HUDEP-2 (cell line): ENCODE measurements around the gene PTPRT.

ENCODE experiments used
- DNase-seq, 76 experiments: peaks; one replicate each; lab custom pipeline; 2025; ENCODE audit not compliant: unreplicated experiment in 76 of 76; lab: John Stamatoyannopoulos, UW

PTPRT gene

DNA sequence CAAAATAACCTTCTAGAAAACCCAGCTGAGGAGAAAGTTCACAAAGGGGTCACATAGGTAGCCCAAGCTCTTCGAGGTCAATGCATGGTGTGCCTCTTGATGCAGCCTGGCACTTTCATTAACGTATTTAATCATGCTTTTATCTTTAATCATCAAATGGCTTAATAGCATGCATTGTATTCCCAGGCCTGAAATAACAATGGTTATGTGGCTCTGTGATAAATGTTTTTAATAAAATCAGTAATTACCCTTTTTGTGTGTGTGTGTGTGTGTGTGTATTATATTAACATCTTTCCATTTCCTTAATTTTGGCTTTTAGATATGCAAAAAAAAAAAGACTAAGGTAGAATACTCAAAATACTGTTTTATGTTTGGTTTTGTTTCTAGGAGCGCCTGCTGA lies 681.8 kb downstream of the PTPRT start:
- no peak for DNase-seq

DNA sequence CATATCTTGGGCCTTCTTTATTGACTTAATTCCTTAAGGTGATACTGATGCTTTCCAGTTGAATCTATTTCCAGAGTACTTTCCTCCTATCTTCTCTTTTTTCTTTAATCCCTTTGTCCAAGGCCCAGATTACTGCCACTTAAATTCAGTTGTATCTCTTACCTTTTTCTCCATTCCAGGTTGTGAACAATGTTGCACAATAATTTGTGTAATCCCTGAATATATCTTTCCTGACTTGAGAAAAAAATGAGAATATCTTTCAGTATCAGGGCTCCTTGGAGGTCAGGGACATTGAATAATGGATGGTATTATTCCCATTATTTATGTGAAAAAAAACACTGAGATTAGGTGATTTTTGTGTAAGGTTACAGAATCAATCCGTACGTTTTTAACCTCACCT lies 683.3 kb downstream of the PTPRT start:
- DNase-seq: no peak

DNA sequence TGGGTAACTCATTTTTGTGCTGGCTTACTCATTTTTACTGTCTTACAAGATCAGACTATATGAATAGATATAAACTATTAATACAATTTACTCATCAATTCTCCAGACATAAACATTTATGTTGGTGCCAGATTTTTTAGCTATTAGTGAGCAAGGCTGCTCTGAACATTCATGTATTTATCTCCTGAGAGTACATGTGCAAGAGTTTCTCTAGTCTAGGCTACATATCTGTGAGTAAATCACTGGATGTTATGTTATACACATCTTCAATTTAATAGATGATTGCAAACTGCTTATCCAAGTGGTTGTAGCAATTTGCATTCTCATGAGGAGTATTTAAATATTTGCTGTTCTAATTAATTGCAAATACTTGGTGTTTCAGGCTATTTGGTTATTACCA lies 687.1 kb downstream of the PTPRT start:
- DNase-seq: no peak

DNA sequence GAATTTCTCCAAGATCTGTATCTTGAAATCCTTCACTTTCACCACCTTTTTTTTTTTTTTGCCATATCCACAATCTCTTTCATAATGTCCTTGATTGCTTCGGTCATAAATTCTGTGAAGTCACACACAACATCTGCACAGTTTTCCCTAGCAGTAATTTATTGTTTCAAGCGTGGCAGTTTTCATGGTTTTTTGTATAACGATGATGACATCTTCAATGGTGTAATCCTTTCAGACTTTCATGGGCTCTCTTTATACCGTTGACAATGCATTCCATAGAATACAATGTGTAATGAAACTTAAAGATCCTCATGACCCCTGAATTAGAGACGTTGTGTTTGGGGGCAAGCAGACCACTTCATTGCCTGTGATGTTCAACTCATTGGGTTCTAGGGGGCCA lies 693.1 kb downstream of the PTPRT start:
- DNase-seq: no peak

DNA sequence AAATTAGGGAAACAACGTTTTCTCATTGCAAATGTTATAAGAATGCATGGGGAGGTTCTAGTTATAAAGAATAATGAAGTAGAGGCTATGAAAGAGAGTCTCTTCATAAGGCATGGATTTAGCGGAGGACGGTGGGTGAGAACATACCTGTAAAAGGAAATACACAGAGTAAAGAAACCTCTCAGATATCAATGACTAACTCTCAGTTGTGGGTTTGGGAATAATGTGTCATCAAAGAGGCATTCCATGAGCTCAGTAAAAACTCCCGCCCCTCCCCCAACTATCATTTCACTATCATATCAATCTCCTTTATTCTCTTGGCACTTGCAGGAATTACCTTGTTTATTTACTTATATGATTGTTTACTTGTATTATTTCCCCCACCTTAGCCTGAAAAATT lies 695.4 kb downstream of the PTPRT start:
- DNase-seq: no peak

DNA sequence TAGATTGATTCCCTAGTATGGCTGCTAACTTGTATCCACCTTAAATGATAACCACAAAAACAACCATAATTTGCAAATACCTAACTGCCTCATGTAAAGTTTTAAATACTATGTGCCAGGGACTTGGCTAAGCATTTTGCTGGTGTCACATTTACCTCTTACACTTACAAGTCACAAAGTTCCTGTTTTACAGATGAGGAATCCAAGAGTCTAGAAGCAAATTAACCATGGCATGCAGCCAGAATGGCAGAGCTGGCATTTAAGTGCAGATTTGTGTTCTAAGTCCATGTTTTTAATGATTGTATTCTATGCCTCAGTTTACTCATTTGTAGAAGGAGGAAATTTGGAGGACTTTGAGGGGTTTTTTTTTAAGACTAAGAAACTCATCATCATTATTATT lies 696.7 kb downstream of the PTPRT start:
- DNase-seq: no peak

DNA sequence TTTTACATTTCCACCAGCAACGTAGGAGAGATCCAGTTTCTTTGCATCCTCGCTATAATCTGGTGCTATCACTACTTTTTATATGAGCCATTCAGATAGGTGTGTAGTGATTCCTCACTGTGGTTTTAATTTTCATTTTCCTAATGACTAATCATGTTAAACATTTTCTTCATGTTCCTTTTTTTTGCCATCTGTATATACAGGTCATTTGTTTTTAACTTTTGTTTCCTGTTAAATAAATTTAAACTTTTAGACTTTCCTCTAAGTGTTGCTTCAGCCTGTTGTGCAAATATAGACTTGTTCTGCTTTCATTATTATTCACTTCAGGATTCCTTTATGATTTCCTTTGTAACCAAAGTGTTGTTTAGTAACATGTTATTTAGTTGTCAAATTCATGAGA lies 697.4 kb downstream of the PTPRT start:
- no peak for DNase-seq

DNA sequence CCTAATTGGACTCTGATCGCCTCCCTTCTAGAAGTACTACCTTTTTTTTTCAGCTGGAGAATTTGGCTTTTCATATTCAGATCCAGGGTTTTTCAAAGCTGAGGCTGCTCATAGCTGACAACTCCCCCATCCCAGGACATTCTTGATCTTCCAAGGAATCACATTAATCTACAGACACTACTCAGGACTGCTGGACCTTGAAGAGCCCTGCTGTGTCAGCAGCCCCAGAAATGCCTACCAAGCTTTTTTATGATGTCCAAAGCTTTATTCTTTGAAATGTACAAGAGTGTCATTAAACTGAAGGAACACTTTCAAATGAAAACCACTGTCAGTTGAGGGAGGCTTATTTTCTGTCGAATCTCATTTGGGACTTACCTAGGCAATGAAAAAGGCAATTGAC lies 704.1 kb downstream of the PTPRT start:
- no peak for DNase-seq

DNA sequence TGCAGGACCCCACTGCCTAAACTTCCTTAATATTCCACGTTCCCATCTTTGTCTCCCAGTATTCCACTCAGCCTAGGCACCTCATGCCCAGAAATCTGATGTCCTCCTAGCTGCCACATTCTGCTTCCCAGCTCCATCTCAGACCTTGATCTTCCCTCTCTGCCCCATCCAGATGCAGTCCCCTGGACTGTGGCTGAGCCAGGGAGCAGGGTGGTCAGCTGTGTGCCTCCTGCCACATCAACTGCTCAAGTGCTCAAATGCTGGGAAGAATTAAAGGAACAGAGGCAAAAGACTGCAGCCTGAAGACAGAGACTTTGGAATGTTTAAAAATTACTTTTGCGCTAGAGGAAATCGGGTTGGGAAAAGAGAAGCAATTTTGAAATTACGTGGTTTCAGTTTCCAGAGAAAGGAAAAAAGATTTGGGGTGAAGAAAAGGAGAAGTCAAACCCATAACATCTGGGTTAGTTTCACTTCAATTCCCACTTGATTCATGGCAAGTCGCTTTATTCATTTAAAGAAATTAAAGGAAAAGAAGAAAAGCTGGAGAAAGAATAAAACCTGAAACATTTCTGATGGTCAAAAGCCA lies 704.8 kb downstream of the PTPRT start:
- DNase-seq: no peak

DNA sequence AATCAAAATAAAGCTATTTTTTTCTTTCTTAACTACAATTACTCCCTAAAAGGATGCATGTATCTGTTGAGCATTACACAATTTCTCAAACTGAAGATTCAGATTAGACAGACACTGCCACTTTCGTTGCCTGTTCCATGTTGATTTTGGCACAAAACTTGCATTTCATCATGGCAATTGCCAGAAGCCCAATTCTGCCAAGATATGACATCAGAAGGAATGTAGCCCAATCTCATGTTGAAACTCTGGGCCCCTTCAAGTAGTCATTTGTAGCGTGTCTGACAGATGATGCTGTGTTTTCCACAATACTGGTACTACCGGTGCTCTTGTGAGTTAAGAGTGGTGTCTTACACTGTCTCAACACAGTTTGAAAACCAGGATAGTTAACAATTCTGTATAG lies 705.4 kb downstream of the PTPRT start:
- DNase-seq: no peak

DNA sequence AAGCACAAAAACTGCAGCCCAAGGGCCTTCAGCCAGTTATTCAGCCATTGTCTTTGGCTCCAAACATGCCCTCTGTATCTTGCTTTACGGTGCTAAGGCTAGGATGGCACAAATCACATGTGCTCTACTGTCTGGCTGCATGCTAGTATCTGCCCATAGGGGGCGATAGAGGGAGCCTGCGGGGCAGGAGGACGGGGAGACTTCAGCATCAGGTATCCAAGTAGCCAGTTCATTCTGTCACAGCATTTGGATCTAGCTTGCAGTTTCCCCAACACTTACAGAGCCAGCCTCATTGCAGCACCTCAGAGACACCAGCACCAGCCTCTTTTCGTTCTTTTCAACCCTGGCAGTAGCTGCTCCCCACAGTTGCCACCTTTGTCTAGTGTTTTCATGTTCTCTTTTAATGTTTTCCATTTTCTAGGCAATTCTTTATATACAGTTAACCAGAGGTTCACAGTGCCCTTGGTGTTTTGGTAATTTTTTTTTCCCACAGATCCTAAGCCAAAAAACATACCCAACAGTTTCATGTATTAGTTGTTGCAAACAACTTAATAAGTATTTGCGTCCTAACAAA lies 705.9 kb downstream of the PTPRT start:
- DNase-seq: peak in 54 of 76 experiments; percentile 1 to 67 (median 21)

DNA sequence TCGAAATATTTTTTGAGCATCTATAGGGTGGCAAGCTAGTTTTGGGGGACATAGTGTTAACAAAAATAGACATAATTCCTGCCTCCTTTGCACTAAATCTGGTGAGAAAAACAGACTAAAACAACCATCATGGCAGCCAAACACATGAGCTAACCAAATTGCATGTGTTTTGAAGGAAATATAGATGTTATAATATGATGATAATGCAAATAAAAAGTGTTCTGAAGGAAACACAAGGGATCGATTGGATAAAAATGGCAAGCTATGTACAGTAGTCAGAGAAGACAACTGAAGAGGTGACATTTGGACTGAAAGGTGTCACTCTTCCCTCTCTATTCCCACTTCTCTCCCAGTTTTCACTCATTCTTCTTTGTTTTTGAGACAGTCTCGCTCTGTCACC lies 706.9 kb downstream of the PTPRT start:
- no peak for DNase-seq

DNA sequence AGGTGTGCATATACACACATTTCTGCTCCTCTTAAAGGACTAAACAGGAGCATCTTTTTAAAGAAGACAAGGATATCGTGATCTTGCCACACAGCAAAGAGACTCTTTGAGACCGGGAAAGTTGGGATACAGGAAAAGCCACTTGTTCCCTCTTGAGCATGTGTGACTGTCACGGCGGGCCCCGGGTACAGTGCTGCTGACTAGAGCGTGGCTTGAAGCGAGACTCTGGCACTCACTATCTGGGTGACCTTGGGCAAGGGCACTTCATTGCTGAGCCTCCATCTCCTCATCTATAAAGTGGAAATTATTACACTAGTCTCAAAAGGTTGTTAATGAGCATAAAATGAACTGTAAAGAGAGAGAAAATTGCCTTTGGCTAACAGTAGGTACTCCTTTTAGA lies 713.9 kb downstream of the PTPRT start:
- DNase-seq: no peak

DNA sequence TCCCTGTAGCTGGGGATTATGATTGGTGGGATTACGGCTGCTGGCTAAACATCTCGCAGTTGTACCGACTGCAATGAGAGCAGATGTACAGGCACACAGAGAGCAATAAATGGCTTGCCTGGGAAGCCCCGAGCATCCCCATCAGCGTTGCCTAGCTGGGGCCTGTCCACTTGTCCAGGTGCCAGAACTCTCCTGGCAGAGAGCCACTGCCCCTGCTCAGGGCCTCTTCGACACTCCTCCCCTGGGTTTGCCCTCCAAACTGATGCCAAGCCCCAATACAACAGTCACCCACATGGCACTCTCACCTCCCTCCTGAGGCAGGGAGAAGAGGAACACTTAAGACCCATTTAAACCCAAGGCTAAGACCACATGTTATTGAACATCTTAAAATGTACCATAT lies 715.1 kb downstream of the PTPRT start:
- peak in 5 of 76 experiments; percentile 1 to 10 (median 4) for DNase-seq

DNA sequence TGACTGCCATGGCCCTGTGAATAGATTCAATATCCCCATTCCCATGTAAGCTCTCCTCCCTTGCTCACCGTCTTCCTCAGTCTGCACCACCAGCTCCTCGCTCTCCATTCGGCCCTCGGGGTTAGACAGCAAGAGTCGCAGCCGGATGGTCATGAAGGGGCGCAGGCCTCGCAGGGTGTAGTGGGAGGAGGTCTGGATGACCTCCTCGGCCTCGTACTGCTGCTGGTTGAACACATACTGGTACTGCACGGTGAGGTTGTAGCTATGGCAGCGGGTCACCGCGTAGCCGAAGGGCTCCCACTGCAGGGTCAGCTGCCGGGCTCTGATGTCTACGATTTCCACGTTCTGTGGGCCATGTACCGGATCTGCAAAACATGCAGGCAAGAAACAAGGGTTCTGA lies 717.5 kb downstream of the PTPRT start:
- no peak for DNase-seq

DNA sequence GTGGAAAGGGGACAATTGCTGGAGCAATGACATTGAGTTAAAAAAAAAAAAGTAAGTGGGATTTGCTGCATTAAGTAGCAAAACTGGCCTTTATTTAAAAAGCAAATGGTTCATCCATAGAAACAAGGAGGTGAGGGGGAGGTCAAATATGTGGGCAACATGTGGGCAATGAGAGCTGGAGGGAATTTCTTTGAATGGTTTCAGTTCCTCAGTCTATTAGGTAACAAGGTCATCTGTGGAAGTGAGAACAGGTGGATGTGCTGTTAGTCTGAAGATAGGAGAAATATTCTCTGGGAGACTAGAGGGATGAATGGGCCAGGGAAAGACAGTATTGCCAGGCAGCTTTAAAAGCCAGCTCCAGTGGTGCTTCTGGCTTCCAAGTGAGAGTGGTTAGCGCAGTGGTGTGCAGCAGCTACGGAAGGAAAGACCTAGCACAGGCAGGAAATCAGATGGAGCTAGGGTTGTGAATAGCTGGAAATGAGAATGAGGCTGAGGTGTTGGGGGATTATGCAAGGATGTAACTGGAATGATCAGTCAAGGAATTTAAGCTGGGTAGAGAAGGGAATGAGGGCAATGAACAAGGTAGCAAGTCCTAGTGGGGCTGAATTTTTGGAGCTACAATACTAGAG lies 727.6 kb downstream of the PTPRT start:
- DNase-seq: no peak

DNA sequence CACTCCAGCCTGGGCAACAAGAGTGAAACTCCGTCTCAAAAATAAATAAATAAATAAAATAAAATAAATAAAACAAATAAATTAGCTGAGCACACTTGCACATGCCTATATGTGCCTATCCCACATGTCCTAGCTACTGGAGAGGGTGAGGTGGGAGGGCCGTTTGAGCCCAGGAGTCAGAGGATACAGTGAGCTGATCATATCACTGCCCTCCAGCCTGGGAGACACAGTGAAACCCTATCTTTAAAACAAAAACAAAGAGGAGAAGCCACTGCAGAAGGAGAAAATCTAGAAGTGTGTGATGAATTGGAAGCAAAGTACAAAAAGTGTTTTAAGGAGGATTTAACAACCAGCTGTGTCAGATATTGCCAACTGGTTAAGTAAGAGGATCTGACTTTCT lies 728.4 kb downstream of the PTPRT start:
- DNase-seq: no peak

DNA sequence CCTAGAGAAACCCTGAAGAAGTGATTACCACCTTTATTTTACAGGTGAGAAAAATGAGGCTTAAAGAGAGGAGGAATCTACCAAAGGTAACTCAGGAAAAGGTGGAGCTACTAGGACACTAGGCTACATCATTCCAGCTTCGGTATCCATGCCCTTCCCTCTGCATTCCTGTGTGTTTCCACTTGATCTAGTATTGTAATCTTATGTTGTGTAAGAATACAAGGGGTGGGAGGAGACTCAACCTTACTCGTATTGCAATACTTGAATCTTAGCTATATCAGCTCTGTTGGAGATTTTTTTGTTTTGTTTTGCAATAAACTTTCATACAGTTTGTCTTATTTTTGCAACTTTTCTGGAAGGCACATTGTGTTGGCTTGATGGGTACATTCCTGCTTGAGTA lies 742.4 kb downstream of the PTPRT start:
- DNase-seq: no peak

DNA sequence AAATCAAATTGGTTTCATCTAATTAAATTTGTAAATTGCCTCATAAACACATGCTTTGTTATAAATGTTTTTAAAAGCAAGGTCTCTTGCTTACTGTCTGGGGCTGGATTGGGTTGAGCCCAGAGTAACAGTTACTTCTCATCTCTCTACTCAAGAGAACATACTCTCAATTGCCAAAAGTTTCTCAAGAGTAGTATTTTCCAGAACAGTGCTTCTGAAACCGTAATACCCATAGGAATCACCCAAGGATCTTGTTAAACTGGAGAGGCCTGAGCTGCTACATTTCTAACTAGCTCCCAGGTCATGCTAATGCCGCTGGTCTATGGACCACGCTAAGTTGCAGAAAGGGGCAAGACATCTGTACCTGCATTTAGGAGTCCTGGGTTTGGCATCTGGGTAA lies 744.9 kb downstream of the PTPRT start:
- no peak for DNase-seq

DNA sequence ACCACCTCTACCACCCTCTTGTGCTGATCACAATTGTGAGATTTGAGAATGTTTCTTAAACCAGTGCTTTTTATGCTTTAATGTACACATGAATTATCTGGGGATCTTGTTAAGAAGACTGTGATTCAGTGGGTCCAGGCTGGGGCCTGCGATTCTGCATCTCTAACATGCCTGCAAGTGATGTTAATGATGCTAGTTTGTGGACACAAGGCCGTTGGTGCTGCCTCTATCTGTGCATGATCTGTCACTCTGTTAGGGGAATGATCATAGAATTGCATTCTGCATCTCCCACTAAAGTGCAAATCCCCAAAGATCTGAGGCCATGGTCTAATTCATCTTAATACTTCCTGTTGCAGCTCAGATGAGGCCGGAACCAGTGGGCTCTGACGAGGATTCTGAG lies 746.5 kb downstream of the PTPRT start:
- no peak for DNase-seq

DNA sequence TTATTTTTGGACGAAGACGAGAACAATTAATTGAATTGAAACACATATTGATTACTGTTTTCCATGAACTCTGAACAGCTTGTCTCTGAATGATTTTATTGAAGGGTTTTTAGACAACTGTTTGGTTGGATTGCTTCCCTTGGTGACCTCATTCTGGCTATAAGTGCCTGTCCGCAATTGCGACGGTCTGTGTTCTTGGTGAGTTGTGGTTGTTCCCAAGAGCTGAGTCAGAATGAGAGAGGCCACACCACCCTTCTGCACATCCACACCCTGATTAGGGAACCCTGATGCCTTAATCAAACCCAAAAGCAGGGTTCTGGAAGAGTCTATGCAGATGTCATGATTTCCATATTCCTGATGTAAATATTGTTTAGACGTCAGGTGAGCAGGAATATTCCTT lies 747.0 kb downstream of the PTPRT start:
- DNase-seq: no peak

DNA sequence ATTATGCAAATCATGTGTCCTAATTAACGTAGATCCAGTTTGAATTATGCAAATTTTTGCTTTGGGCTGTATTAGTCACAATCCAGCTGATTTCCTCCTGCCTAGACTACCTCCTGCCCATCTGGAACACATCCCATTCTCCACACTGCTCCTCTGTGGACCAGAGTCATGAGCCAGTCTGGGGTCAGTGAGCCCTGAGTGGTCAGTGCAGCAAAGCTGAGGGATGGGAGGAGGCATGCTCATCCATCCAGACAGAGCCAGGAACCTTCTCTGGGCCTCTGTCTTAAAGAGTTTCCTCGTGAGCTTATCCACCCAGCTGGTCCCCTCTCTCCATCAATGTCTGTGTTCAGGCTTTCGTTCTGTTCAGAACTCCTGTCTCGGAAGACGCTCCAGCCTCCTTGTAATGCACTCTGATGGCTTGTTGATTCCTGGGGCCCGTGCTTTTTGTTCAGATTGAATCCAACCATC lies 747.8 kb downstream of the PTPRT start:
- DNase-seq: no peak
